Measurements from ENCODE around the gene DRGX. TPM values are rescaled to one million over a fixed set of nuclear protein-coding genes. Genes with fewer than 3 reads are reported as not detected.

Gene DRGX
- polyA plus RNA-seq, 4 donors = 0.06 to 0.15 TPM; not detected in 2

DNA sequence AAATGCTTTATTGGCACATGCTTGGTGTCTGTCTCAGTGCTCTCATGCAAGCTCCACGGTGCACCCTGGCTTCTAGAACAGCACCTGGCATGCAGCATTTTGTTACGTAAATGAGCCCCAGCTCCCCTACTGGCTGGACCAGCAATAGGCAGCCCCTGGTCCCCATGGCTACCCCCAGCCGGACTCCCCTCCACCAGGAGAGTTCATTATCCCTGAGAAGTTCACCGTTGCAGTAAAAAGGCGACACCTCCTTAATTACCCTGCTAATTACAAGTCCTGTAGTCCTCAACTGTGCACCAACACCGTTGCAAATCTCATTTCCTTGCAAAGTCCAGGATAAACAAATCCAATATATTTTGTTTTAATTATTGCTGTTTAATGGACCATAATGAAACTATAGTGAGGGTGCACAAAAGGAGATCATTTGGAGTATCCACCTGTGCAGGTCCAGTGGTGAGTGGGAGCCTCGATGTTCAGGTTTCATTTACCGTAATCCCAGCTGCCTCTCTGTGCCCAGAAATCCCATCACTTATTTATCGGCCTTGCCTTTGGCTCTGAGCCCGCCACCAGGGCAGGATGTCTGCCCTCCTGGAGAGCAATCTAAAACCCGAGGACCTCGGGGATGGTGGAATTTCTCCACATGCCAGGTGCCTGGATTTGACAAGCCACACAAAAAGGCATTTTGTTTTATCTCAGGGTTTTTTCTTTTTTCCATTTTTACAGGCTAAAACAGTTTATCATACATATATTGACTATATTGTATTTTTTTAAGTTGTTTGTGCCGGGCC lies 12.8 kb upstream of the DRGX start:
- DNase-seq (ENCODE audit: low read depth in 4 of 4, low spot score in 3 of 4) = peak in 2 of 4 donors; percentile 7 to 32

DNA sequence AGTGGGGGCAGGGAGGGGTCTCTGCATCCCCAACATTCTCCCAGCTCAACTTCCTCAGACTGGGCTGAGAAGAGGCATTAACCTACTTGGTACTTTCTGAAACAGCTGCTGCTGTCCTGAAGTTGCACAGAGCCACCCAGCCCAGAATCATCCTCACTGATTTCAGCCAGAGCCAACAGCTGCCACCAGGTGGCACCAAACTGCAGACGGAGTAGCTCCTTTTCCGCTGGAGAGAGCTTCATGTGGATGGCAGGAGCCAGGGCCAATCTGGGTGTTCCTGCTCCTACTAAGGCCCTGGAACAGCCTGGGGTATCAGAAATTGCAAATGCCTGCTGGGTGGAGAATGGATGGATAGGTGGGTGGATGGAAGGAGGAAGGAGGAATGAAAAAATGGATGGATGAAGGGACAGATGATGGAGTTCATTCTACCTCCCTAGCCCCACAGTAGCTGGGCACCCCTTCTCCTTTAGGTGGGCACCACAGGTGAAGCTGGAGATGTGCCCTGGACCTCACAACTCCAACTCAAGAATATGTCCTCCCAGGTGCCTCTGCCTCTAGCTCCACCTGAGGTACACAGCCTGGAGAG lies 11.8 kb upstream of the DRGX start:
- DNase-seq (ENCODE audit: low read depth in 4 of 4, low spot score in 3 of 4) = peak; percentile 53 to 64 (median 61)

DNA sequence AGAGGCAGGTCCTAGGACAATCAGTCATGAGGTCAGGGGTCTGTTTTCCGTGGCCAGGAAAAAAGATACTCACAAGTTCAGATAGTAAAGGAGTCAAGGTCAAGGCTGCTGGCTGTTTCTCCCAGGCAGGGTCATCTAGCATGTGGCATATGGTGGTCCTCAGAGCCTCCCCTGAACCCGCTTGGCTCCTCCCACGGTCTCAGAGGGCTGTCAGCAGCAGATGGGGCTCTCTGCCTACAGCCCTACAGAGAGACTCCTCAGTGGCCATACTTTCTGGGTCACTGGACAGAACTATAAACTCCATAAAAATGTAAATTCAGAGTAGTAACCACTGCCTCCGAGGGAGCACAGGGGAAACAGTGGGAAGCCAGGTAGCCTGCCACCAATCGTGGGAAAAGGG lies 11.3 kb upstream of the DRGX start:
- DNase-seq (ENCODE audit: low read depth in 4 of 4, low spot score in 3 of 4) = no peak

DNA sequence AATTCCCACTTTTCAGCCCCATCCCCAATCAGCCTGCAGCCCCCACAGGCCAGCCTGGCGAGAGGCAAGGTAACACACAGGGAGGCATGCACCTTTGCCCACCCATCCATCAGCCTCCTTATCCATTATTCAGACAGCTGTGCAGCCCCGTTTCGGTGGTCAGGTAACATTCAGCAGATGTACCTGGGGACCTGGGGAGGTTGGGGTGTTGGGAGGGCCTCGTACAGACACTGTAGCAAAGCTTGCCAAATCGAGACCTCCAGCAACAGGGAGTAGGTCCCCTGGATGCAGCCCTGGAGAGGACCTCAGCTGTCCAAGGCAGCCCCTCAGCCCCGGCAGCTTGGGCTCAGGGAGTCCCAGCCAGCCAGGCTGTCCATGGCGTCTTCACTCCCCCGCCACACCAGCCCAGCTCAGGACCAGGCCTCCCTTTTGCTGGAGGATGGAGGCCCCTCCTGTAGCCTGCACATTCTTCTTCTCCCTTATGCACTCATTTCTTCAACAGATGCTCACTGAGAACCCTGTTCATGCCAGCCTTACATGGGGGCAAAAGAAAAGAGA lies 8.5 kb upstream of the DRGX start:
- DNase-seq (ENCODE audit: low read depth in 4 of 4, low spot score in 3 of 4) = no peak

DNA sequence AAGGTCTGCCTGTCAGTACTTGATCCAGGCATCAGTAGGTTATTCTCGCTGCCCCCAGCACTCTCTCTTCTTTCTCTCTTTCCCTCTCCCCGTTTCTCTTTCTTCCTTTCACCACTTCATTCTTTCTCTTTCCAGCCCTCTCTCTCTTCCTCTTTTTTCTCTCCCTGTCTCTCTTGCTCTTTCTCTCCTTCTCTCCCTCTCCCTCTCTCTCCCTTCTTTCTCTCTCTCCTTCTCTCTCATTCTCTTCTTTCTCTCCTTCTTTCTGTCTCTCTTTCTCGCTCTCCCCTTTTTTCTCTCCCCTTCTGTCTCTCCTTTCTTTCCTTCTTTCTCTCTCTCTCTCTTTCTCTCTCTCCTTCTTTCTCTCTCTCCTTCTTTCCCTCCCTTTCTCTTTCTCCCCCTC lies 7.5 kb upstream of the DRGX start:
- DNase-seq (ENCODE audit: low read depth in 4 of 4, low spot score in 3 of 4) = no peak

DNA sequence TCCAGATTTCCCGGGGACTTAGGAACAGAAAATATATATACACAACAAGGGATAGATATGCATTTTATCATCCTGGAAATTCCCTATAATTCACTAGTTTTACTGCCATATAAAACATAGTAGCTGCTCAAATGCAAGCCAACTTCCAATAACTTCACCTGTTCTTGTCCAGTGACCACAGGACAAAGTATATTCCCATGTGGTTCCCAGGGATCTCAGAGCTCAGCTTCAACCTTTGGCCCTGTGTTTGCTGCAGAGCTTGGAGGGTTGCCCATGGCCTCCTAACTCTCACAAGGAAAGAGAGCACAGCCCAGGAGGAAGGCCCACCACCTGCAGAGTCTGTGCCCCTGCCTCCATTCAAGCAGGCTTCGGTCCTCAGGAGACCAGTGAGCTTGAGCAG lies 4.5 kb upstream of the DRGX start:
- no peak for DNase-seq (ENCODE audit: low read depth in 4 of 4, low spot score in 3 of 4)

DNA sequence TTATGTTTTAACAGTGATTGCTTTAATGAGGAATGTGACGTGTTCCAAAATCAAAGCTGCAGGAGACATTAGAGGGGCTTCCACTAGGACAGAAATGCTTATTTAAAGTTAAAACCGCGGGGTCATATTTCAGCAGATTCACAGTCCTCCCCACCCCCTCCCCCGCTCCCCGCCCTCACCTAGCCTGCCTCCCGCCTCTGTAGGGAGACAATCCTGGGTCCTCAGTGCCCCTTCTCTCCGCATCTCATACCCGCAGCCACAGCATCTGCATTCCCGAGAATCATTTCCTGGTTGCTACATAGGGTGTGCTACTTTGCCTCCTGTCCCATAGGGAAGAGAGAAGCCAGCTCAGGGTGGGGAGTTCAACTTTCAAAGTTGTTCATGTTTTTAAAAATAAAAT lies 3.1 kb upstream of the DRGX start:
- DNase-seq (ENCODE audit: low read depth in 4 of 4, low spot score in 3 of 4) = no peak

DNA sequence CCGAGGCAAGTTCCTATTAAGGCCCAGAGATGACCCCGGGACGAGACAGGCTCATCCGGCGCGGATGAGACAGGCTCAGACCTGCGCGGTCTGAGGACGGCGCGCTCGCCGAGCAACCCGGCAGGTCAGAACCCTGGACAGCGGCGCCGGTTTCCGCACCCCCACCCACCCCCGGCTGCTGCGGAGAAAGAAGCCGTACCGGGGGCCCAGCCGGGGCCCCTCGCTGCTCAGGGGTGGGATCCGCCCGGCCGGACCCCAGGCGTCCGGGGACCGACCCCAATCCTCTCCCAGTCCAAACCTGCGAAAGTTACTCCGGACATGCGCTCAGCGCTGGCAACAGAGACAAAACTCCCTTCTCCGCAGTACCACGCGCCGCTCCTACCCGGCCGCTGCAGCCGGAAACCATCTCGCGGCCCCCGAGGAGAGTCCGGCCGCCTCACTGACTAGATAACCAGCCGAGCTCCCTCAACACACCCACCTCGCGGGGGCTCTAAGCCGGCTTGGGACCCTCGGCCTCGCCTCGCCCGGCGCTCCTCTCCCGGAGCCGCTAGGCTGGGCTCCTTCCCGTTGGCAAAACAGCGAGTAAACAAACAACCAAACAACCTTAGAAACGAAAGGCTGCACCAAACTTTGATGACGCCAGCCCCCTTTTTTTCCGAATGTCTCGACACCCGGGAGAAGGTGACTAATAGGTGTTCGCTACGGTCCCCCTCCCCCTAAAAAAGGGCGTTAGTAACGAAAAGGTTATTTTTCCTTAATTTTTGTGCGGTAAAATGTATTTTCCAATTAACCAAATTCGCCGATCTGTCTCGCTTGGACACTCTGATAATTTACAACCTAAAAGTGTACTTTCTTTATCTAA lies 2.3 kb upstream of the DRGX start:
- peak in 2 of 4 donors; percentile 36 to 44 for DNase-seq (ENCODE audit: low read depth in 4 of 4, low spot score in 3 of 4)

DNA sequence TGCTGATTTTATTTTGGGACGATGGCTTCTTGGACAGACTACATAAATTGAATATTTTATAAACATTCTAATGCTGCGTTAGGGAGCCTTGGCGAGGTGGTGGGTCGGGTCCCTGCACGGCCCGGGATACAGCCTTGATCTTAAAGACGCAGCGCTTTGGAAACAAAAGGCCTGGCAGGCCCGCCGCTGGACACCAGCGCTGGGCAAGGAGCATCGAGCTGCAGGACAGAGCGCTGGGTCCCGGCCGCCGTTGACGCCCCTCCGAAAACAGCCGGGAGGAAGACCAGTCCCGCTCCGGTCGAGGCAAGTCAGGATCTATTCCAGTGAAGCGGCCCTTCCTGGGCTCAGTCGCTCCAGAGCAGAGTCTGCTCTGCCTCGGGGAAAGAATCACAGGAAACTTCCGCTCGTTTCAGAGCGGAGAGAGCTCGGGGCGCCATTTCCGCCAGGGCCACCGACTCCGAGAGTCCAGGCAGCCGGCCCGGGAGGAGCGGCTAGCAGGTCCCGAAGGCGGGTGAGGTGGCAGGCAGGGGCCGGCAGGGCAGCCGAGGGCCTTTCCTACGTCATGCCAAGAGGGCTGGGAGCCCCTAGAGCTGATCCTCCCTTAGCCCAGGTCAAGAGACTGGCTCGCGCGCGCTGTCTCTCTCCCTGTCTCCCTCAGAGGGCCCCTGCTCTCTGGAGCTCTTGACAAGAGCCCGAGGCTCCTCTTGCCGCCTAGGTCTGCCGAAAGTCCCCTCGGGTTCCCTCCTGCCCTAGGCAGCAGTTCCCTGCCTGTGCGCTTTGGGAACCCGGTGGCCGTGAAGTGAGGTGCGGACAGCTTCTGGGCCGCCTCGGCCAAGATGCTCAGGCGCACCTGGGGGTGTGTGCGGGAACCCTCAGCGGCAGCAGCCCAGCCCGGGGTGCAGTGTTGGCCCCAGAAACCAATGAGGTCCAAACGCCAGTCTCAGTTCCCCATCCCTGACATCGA lies 1.4 kb upstream of the DRGX start:
- DNase-seq (ENCODE audit: low read depth in 4 of 4, low spot score in 3 of 4) = no peak

DNA sequence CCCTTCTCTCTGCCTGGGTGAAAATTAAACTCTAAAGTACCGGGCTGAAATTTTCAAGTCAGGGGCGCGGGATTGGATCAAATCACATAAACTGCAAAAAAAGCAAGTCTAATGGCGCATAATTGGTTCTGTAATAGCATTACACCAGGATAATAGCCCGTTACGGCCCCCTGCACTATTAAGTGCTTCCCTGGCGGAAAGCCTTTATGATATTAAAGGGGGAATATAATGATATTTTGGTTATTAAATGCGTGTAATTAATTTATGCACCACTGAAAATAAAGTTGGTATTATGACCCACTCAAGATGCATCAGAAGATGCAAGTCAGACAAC lies 744 bp upstream of the DRGX start:
- no peak for DNase-seq (ENCODE audit: low read depth in 4 of 4, low spot score in 3 of 4)

DNA sequence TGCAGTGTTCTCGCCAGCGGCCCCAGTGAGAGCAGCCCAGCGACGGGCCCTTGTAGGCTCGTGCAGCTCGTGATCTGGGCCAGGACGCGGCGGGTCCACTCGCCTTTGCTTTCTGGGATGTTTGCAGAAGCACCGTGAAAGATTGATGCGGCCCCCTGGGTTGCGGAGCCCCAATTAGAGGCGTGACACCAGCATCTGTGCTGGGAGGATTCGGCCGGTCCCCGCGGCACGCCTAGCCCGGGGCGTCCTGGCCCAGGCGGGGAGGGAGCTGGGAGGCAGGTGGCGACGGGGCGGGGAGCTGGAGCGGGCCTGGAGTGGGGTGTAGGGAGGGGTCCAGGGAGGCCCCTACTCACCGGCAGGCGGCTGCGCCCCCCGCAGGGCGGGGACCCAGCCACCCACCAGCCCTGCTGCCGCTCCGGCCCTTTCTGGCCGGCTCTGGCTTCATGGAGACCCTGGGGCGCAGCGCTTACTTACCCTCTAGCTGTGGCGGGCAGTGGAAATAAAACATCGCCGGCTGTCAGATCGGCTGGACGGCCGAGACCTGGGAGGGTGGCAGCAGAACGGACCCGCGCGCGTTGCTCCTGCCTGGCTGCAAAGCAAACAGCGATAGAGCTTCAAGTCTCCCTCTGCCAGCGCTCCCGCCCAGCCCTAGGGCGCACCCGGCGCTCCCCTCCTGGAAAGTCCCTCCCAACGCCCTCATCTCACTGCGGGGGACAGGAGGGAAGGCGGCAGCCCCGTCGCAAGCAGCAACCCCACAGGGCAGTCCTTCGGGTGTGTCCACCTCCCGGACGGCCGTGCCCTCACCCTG lies 752 bp downstream of the DRGX start:
- DNase-seq (ENCODE audit: low read depth in 4 of 4, low spot score in 3 of 4) = no peak

DNA sequence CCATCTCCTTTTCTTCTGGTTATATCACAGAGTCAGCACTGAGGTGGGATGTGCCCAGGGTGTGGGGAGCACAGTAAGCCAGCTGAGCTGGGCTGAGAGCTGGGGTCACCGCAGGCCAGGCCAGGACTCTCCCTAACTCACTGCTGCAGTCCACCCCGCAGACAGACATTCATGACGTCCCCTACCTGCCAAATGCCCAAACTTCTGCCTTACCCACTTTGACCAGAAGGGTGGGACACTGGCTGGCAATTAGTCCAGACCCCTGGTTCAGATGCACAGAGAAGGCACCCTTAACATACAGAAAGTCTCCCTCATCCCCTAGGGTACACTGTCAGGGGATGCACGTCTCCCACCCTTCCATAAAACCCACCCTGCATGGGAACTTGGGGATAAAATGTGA lies 2.1 kb downstream of the DRGX start:
- no peak for DNase-seq (ENCODE audit: low read depth in 4 of 4, low spot score in 3 of 4)

DNA sequence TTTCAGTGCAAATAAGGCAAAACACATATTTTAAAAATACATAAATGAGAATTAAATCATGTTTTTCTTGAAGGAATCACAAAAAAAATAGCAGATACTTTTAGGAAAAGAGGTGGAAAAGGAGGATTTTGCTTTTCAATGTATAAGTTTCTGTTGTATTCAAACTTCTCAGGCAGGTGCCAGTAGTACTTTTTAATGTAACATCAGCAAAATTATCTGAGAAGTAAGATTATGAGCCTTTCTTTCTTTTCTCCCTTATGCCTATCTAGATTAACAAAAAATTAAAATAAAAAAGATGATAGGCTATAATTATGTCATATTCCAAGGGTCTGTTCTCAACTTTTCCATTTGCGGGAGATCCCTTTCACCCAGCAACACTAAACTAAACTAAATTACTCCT lies 2.6 kb downstream of the DRGX start:
- DNase-seq (ENCODE audit: low read depth in 4 of 4, low spot score in 3 of 4) = no peak

DNA sequence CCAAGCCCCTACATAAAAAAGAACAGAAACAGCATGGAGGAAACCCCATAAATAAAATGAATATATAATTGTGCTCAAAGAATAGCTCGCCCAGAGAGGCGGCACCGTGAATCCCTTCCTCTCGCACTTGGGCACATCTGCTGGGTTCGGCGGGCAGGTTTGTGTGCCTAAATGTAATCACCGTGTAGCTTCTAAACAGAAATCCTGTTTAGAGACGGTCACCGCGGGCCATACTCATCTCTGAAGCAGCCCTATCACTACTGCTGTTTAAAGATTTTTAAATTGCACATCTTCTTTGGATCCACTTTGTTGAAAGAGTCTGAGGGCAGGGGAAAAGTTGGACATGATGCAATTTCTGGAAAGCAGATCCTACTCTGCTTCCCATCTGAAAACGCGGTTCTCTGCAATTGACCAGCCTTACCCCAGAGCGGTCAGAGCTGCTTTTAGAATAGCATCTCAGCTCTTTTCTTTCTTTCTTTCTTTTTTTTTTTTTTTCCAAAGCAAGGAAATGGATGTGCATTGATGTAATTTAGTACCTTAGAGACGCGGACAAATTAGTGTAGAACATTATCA lies 6.4 kb downstream of the DRGX start:
- DNase-seq (ENCODE audit: low read depth in 4 of 4, low spot score in 3 of 4) = no peak

DNA sequence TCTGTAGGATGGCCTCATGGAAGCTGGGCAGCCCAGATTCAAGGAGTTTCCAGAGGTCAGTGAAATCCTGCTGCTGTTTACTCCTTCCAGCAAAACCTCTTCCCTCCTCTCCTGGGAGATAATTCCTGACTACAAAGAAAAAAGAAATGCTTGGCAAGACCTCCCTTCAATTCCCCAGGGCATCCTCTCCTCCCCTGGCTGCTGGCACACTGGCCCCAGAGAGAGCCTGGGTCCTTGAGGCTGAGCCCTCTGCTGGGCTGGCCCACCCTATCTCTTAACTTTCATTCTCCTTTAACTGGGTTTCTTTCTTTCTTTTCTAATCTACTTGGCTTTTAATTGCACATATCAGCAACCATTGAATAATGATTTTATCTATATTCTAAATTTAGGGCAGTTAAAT lies 7.7 kb downstream of the DRGX start:
- no peak for DNase-seq (ENCODE audit: low read depth in 4 of 4, low spot score in 3 of 4)

DNA sequence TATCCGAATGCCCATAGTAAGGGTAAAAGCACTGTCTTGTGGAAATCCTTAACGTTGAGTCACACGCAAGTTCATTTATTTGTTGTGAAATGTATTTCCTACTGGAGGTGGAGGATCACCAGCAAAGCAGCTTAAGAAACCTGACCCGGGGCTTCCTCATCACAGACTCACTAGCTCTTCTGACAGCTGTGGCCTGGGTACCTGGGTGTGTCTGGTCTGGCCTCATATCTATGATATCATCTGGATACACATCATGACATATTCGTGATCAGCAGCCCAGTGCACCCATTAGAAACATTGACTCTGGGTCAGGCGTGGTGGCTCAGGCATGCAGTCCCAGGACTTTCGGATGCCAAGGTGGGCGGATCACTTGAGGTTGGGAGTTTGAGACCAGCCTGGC lies 8.8 kb downstream of the DRGX start:
- DNase-seq (ENCODE audit: low read depth in 4 of 4, low spot score in 3 of 4) = no peak

DNA sequence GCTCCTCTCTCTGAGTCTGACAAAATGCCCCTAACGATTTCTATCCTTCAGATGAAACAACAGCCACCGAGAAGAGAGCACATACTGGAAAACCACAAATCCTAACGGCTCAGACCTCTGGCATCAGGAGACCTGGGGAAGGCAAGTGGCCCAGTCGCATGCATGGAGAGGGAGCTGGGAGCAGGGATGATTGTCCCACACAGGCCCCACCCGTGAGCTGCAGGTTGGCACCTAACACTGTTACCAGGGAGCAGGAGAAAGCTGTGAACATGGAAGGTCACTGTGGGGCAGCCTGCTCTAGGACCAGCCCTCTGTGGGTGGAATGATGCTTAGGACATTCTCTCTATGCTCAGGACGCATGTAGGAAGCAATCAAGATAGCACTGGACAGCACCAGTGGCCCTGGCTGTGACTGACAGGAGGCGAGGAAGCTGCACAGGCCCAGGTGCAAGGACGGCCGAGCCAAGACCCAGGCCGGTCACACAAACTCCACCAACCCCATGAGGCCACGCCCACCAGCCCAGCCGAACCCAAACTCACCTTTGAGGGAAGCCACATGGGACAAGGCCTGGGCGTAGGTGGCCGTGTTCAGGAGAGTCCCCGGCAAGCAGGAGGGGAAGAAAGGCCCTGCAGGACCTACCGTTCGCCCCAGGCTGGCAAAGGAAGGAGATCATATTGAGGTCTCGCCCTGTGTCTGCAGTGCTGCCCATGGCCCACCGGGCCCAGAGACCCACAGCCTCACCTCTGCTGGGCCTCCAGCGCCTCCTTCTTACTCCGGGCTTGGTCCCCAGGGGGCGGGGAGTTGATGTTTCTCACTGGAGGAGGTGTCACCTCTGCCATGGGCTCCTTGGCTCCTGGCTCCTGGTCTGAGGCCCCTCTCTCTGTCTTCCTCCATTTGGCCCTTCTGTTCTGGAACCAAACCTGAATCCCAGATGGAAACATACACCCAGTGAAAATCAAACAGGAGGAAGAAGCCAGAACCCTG lies 9.7 kb downstream of the DRGX start:
- no peak for DNase-seq (ENCODE audit: low read depth in 4 of 4, low spot score in 3 of 4)

Measured in left renal pelvis (tissue), 4 donors.